GM21528 (cell line): ENCODE measurements around the gene NEBL.

Experiments
- ATAC-seq: cut with Tn5 transposase; IDR thresholded peaks from one replicate; pipeline ENCODE4 v1.9.1; 2021; ENCODE audit warnings: mild to moderate bottlenecking, moderate library complexity; ENCODE audit not compliant: unreplicated experiment, low FRiP score

Gene NEBL

DNA sequence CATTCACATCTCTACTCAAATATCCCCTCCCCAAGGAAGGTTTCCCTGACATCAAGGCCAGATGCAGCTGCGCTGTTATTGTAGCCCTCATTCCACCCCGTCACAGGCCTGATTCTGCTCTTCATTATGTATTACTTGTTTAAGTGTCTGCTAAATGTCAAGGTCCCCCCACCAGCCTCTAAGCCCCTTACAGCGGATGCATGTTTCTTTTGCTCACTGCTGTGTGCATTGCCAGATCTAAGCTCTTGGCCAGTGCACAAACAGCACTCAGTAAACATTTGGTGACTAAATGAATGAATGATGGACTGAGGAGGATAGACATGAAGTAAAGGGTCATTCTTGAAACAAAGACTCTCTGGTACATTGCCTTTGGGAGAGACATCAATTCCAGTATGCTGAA is 90.6 kb downstream of the NEBL start:
- ATAC-seq, result no peak

- ATAC-seq, result no peak
Observed at GRCh38 chr10:20797290-20797689, 99.8 kb downstream of the NEBL start.

GRCh38 chr10:20795391-20795790 is 101.7 kb downstream of the NEBL start:
- no peak for ATAC-seq

- ATAC-seq, result no peak
Observed at GRCh38 chr10:20785174-20785573, 111.9 kb downstream of the NEBL start.

- ATAC-seq, result no peak
Observed at GRCh38 chr10:20778008-20778757, 118.9 kb downstream of the NEBL start.

DNA sequence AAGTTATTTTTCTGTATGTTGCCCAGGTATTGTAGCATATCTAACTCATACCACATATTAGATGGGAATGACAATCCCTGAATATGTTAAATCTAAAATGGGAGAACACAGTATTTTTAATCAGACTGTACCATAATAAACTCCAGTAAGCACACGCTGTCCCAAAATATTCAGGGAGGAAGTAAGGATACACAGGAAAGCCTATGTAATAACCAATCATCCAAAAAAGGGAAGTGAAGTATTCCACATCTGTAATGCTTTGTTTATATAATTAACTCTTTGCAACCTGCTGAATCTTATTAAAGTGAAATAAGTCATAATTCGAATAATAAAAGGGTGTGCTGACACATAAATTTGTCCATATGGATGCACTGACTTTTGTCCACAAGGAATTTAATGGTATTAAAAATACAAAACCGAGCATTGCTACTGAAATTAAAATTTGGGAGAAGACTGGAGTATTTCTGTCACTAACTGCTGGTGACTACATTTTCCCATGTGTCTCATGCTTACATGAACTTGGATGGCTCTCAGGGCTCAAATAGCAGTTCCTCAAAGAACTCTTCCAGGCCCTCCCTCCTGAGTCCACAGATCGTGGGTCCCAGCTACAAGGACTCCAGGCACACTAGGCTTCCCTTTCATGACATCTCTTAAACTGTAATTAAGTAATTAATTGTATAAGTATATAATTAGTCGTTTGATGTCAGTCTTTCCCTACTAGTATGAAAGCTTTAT is 120.6 kb downstream of the NEBL start:
- no peak for ATAC-seq

DNA sequence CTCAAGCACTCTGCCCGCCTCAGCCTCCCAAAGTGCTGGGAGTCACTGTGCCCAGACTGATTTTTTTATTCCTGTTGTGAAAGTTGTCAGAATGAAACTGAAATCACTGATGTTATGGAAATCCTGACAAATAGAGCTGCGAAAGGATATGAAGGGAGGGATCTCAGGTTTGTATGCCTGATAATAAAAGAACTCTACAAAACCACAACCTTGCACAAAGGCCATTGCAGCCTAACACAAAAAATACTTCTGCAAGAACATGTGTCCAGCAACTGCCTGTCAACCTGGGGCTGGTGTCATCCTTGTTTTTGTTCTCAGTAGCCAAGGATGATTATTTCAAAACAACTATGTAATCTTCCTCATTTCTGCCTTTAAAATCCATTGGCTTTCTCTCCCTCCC is 126.1 kb downstream of the NEBL start:
- ATAC-seq, result no peak

GRCh38 chr10:20769481-20769880 is 127.6 kb downstream of the NEBL start:
- ATAC-seq, result no peak

DNA sequence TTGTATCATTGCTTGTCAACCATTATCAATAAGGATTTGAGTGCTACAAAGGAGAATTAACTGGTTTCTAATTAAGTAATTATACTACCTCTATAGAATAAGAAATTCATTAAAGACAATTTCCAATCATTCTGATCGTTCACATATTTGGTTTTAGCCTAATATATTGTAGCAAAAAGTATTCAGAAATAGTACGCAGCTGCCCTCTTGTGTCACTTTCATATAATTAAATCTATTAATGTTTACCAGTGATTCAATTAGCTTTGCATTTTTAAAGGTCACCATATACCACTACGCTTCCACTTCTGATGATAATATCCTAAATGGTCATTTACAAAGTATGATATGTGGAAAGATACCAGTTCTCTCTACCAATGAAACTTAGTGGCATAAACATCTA is 128.3 kb downstream of the NEBL start:
- ATAC-seq, result no peak

GRCh38 chr10:20767028-20767427 is 130.1 kb downstream of the NEBL start:
- ATAC-seq, result no peak

GRCh38 chr10:20765066-20765465 is 132.0 kb downstream of the NEBL start:
- ATAC-seq, result no peak

GRCh38 chr10:20760460-20760859 is 136.7 kb downstream of the NEBL start:
- no peak for ATAC-seq

DNA sequence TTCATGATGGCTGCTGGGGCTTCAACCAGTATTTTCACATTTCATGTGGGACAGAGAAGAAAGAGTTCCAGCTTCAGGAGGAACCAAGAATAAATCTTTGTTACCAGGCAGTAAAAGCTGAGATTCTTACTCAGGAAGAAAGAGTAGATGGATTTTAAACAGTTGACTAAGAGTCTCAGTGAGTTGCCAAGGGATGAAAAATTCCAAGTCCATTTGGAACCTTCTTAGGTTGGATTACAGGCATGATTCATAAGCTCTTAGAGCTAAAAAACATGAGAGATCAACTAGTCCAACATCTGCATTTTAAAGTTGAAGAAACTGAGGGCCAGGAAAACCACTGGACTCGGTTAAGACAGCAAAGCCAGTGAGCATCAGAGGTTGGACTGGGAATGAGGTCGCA is 148.6 kb downstream of the NEBL start:
- no peak for ATAC-seq

- no peak for ATAC-seq
Observed at GRCh38 chr10:20747782-20748181, 149.3 kb downstream of the NEBL start.

DNA sequence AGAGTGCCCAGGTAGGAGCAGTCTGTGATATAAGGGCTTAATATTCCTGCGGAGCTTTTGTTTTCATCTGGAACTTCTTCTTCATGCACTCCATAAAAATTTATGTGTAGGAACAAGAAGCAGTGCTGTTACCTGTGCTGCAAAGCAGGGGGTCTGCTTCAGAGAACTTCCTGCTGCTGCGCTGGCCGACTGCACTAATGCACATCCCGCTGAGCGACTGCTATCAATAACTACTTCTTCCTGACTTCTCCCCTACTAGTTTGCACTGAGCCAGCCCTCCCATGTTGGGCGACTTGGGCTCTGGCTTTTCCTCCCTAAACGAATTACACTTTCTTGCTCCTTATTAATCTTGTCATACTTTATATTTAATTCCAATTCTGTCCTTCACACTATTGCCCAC is 150.3 kb downstream of the NEBL start:
- ATAC-seq, result no peak

- ATAC-seq, result no peak
Observed at GRCh38 chr10:20745556-20746375, 151.3 kb downstream of the NEBL start.

GRCh38 chr10:20744821-20745220 is 152.3 kb downstream of the NEBL start:
- no peak for ATAC-seq

- ATAC-seq, result no peak
Observed at GRCh38 chr10:20743942-20744341, 153.2 kb downstream of the NEBL start.

GRCh38 chr10:20742737-20743541 is 154.2 kb downstream of the NEBL start:
- ATAC-seq, result no peak

DNA sequence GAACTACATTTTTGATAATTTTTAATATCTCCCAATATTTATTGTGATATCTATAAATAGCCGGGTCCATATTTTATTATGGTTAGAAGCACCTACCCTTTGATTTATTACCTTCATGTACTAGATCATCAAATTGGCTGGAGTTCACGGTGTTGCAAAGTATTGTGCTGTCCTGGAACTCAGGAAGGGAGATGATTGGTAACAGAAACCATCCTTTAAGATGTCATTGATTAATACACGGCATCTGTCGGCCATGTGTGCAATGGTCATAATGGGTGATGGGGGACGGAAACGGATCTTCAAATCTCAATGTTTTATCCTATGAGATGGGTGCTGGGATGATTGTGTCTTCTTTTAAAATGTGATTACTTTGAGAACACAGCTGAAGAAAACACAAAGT is 157.0 kb downstream of the NEBL start:
- ATAC-seq, result no peak
